Measurements from ENCODE around the gene USP47.

Gene USP47

GRCh38 chr11:11935536-11935935 lies 93.8 kb downstream of the USP47 start:
- H3K27me3 ChIP-seq (ENCODE audit: insufficient read depth, low read depth, severe bottlenecking): no peaks in the 10 kb centered on the region
- no peak for DNase-seq
- TF ChIP-seq, protein P1, sequence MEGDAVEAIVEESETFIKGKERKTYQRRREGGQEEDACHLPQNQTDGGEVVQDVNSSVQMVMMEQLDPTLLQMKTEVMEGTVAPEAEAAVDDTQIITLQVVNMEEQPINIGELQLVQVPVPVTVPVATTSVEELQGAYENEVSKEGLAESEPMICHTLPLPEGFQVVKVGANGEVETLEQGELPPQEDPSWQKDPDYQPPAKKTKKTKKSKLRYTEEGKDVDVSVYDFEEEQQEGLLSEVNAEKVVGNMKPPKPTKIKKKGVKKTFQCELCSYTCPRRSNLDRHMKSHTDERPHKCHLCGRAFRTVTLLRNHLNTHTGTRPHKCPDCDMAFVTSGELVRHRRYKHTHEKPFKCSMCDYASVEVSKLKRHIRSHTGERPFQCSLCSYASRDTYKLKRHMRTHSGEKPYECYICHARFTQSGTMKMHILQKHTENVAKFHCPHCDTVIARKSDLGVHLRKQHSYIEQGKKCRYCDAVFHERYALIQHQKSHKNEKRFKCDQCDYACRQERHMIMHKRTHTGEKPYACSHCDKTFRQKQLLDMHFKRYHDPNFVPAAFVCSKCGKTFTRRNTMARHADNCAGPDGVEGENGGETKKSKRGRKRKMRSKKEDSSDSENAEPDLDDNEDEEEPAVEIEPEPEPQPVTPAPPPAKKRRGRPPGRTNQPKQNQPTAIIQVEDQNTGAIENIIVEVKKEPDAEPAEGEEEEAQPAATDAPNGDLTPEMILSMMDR (IDR thresholded peaks at IDR 0.05; ENCODE audit: low read depth, low read length): no peak
- H3K27ac ChIP-seq: no peak overlapping the region
- H3K4me3 ChIP-seq (ENCODE audit: low read depth, low read length): no peak overlapping the region
- H3K9me3 ChIP-seq (ENCODE audit: severe bottlenecking): no peaks in the 10 kb centered on the region
- peaks cover 35% of the 10 kb centered on the region for H3K36me3 ChIP-seq

- peaks cover 43% of the 10 kb centered on the region for H3K36me3 ChIP-seq
- H3K9me3 ChIP-seq (ENCODE audit: severe bottlenecking): no peaks in the 10 kb centered on the region
- no peak overlapping the region for H3K27ac ChIP-seq
- H3K27me3 ChIP-seq (ENCODE audit: insufficient read depth, low read depth, severe bottlenecking): no peaks in the 10 kb centered on the region
- no peak overlapping the region for H3K4me3 ChIP-seq (ENCODE audit: low read depth, low read length)
- TF ChIP-seq, protein P1 (IDR thresholded peaks at IDR 0.05; ENCODE audit: low read depth, low read length): no peak
- DNase-seq: no peak
Measured at GRCh38 chr11:11937433-11937832, 95.7 kb downstream of the USP47 start.

- no peak for DNase-seq
- no peaks in the 10 kb centered on the region for H3K9me3 ChIP-seq (ENCODE audit: severe bottlenecking)
- H3K27ac ChIP-seq: no peak overlapping the region
- no peaks in the 10 kb centered on the region for H3K27me3 ChIP-seq (ENCODE audit: insufficient read depth, low read depth, severe bottlenecking)
- no peak overlapping the region for H3K4me3 ChIP-seq (ENCODE audit: low read depth, low read length)
- TF ChIP-seq, protein P1 (IDR thresholded peaks at IDR 0.05; ENCODE audit: low read depth, low read length): no peak
- H3K36me3 ChIP-seq: peaks cover 49% of the 10 kb centered on the region
Measured at GRCh38 chr11:11937957-11938356, 96.2 kb downstream of the USP47 start.

GRCh38 chr11:11940551-11940950 lies 98.8 kb downstream of the USP47 start:
- DNase-seq: no peak
- TF ChIP-seq, protein P1 (IDR thresholded peaks at IDR 0.05; ENCODE audit: low read depth, low read length): no peak
- Histone ChIP-seq H3K27me3 (ENCODE audit: insufficient read depth, low read depth, severe bottlenecking) (no peaks in the 10 kb centered on the region), H3K36me3 (peaks cover 33% of the 10 kb centered on the region), H3K27ac (no peak overlapping the region), H3K9me3 (ENCODE audit: severe bottlenecking) (no peaks in the 10 kb centered on the region), H3K4me3 (ENCODE audit: low read depth, low read length) (no peak overlapping the region)

DNA sequence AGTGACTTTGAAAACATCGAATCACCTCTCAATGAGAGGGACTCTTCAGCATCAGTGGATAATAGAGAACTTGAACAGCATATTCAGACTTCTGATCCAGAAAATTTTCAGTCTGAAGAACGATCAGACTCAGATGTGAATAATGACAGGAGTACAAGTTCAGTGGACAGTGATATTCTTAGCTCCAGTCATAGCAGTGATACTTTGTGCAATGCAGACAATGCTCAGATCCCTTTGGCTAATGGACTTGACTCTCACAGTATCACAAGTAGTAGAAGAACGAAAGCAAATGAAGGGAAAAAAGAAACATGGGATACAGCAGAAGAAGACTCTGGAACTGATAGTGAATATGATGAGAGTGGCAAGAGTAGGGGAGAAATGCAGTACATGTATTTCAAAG lies 100.9 kb downstream of the USP47 start:
- no peak for DNase-seq
- TF ChIP-seq, protein P1 (IDR thresholded peaks at IDR 0.05; ENCODE audit: low read depth, low read length): no peak
- Histone ChIP-seq H3K27me3 (ENCODE audit: insufficient read depth, low read depth, severe bottlenecking) (no peaks in the 10 kb centered on the region), H3K36me3 (peaks cover 30% of the 10 kb centered on the region), H3K4me3 (ENCODE audit: low read depth, low read length) (no peak overlapping the region), H3K9me3 (ENCODE audit: severe bottlenecking) (no peaks in the 10 kb centered on the region), H3K27ac (no peak overlapping the region)

GRCh38 chr11:11944444-11944843 lies 102.7 kb downstream of the USP47 start:
- H3K27ac ChIP-seq: no peak overlapping the region
- peaks cover 25% of the 10 kb centered on the region for H3K36me3 ChIP-seq
- TF ChIP-seq, protein P1 (IDR thresholded peaks at IDR 0.05; ENCODE audit: low read depth, low read length): no peak
- no peak for DNase-seq
- H3K4me3 ChIP-seq (ENCODE audit: low read depth, low read length): no peak overlapping the region
- H3K9me3 ChIP-seq (ENCODE audit: severe bottlenecking): no peaks in the 10 kb centered on the region
- H3K27me3 ChIP-seq (ENCODE audit: insufficient read depth, low read depth, severe bottlenecking): no peaks in the 10 kb centered on the region

Measured in WERI-Rb-1 (cell line).